Stimulated activated naive CD8-positive, alpha-beta T cell treated with anti-CD3 and anti-CD28 coated beads, Interleukin-15, amount 100 ng/mL, for 72 hours (primary cell): ENCODE data around the gene OSBPL3.

Experiments
- ATAC-seq: fragments of 150-1000 bp; cut with Tn5 transposase; 2 replicates; pipeline ENCODE4 v1.10.0; 2021; ENCODE audit warnings: mild to moderate bottlenecking, moderate library complexity
- DNase-seq, 2 donors: peaks; one replicate each; pipeline ENCODE4 v3.0.0; 2021 to 2022
- H3K27ac Mint-ChIP-seq, 2 donors: one replicate each; pipeline ENCODE4 v1.8.0; 2022; ENCODE audit warnings: mild to moderate bottlenecking in 2 of 2, mixed read lengths in 2 of 2, moderate library complexity in 2 of 2
- H3K27me3 Mint-ChIP-seq: one replicate; pipeline ENCODE4 v1.8.0; 2022; ENCODE audit warnings: mixed read lengths
- H3K4me1 Mint-ChIP-seq: one replicate; pipeline ENCODE4 v1.8.0; 2022; ENCODE audit warnings: mild to moderate bottlenecking, mixed read lengths
- H3K4me3 Mint-ChIP-seq, 2 donors: one replicate each; pipeline ENCODE4 v1.8.0; 2022; ENCODE audit warnings: mild to moderate bottlenecking in 2 of 2, mixed read lengths in 2 of 2, moderate library complexity in 1 of 2
- H3K9me3 Mint-ChIP-seq, 2 donors: one replicate each; pipeline ENCODE4 v1.8.0; 2022; ENCODE audit warnings: mixed read lengths in 2 of 2

The OSBPL3 gene

GRCh38 chr7:24788961-24789576 is 190.9 kb downstream of the OSBPL3 start:
- Mint-ChIP-seq H3K4me3 (no peak overlapping the region), H3K4me1 (peaks cover 10% of the 10 kb centered on the region), H3K27me3 (no peaks in the 10 kb centered on the region), H3K9me3 (peaks cover under 1 to 2% of the 10 kb centered on the region in 2 donors), H3K27ac (peak overlapping the region in 1 of 2 donors; percentile 19)
- DNase-seq (no peak), ATAC-seq (no peak)

- no peak for DNase-seq
- peaks cover 6% of the 10 kb centered on the region for H3K4me1 Mint-ChIP-seq
- H3K9me3 Mint-ChIP-seq: peaks cover 8 to 11% of the 10 kb centered on the region in 2 donors
- no peak overlapping the region for H3K4me3 Mint-ChIP-seq
- no peak for ATAC-seq
- H3K27ac Mint-ChIP-seq: no peak overlapping the region
- no peaks in the 10 kb centered on the region for H3K27me3 Mint-ChIP-seq
Measured at GRCh38 chr7:24788075-24788474, 191.9 kb downstream of the OSBPL3 start.

DNA sequence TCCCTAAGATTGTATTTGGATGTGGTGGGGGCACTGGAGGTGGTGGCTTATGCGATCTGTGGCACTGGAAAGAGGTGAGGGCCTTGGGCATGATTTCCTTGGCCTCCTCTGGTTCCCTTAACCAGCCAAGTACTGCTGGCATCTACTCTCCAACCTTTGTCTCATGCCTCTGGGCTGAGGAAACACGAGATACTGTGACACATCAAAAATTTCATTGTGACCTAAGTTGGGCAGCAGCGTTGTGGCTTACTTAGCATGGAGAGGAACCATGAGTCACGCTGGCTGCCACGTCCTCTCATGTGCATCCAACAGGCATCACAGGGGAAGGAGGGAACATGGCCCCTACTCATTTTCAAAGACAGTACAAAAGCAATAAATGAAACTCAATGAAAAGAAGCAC is 193.0 kb downstream of the OSBPL3 start:
- Mint-ChIP-seq H3K4me3 (no peak overlapping the region), H3K27me3 (no peaks in the 10 kb centered on the region), H3K27ac (no peak overlapping the region), H3K4me1 (peaks cover 6% of the 10 kb centered on the region), H3K9me3 (peaks cover 8 to 11% of the 10 kb centered on the region in 2 donors)
- ATAC-seq (peak; percentile 52), DNase-seq (no peak)

DNA sequence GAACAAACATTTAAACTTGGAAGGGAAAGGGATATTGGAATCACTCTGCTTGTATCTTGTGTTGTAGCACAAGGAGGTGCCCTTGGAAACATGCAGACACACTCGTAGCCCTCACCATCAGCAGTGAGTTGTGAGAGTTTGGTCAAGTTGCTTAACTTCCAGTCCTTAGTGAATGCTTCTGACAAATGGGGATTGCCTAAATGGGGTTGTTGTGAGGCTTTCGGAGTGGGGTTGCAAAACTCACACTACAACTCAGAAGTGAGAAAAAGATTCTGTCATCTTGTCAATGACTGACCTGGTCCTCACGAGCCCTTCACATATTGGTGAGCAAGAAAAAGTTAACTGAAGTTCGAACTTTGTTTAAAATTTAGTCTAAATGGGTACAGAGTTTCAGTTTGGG is 193.7 kb downstream of the OSBPL3 start:
- Mint-ChIP-seq H3K4me3 (no peak overlapping the region), H3K9me3 (peaks cover 8 to 11% of the 10 kb centered on the region in 2 donors), H3K4me1 (peaks cover 6% of the 10 kb centered on the region), H3K27ac (peak overlapping the region in 1 of 2 donors; percentile 34), H3K27me3 (no peaks in the 10 kb centered on the region)
- no peak for DNase-seq
- no peak for ATAC-seq

DNA sequence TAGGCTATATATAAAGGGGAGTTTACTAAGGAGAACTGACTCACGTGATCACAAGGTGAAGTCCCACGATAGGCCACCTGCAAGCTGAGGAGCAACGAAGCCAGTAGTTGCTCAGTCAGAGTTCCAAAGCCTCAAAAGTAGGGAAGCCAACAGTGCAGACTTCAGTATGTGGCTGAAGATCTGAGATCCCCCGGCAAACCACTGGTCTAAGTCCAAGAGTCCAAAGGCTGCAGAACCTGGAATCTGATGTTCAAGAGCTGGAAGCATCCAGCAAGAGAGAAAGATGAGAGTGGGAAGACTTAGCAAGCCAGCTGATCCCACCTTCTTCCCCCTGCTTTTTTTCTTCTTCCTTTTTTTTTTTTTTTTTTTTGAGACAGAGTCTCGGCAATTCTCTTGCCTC is 195.7 kb downstream of the OSBPL3 start:
- peaks cover 8 to 11% of the 10 kb centered on the region in 2 donors for H3K9me3 Mint-ChIP-seq

DNA sequence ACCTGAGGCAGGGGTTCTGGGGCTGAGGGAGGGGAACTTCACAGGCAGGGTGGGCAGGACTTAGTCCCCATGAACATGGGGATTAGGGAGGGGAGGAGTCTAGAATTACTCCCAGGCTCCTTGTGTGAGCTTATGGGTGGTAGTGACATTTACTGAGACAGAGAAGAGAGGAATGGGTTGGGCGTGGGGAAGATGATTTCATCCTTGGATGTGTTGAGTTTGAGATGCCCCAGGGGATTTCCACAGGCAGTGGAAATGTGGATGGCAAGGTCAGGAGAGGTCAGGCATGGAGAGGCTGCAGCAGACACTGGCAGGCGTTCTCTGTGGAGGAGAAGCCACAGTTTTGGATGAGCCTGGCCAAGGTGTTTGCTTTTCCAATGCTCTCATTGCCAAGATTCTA is 196.3 kb downstream of the OSBPL3 start:
- no peak for ATAC-seq
- H3K27ac Mint-ChIP-seq: no peak overlapping the region
- H3K27me3 Mint-ChIP-seq: no peaks in the 10 kb centered on the region
- DNase-seq: no peak
- H3K4me1 Mint-ChIP-seq: peaks cover 6% of the 10 kb centered on the region
- no peak overlapping the region for H3K4me3 Mint-ChIP-seq
- peaks cover 8 to 11% of the 10 kb centered on the region in 2 donors for H3K9me3 Mint-ChIP-seq

More for the DNA sequence above, 195.7 kb downstream of the OSBPL3 start:
- peaks cover 6% of the 10 kb centered on the region for H3K4me1 Mint-ChIP-seq
- H3K27ac Mint-ChIP-seq: no peak overlapping the region
- ATAC-seq (no peak), DNase-seq (no peak)
- no peak overlapping the region for H3K4me3 Mint-ChIP-seq
- no peaks in the 10 kb centered on the region for H3K27me3 Mint-ChIP-seq

DNA sequence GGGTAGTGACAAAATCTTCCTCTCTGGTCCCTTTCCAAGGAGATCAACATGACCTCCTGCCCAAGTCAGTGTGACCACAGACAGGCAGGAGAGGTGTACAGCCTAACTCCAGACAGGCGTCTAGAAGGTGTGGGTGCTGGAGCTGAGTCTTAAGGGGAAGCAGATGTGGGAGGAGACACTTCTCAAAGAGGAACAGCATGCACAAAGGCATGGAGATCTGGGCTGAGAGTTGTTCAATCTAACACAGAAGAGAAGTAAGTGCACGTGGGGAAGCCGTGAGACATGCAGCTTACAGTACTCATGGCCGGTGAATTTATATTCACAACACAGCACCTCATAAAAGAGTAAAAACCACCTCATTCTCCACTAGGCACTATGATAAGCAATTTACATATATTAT is 198.9 kb downstream of the OSBPL3 start:
- Mint-ChIP-seq H3K4me3 (no peak overlapping the region), H3K9me3 (peaks cover 8 to 11% of the 10 kb centered on the region in 2 donors), H3K4me1 (no peaks in the 10 kb centered on the region), H3K27me3 (no peaks in the 10 kb centered on the region), H3K27ac (no peak overlapping the region)
- DNase-seq: no peak
- ATAC-seq: no peak

GRCh38 chr7:24779283-24779655 is 200.7 kb downstream of the OSBPL3 start:
- H3K27ac Mint-ChIP-seq: no peak overlapping the region
- no peak for DNase-seq
- H3K27me3 Mint-ChIP-seq: no peaks in the 10 kb centered on the region
- no peak for ATAC-seq
- H3K4me1 Mint-ChIP-seq: no peaks in the 10 kb centered on the region
- H3K4me3 Mint-ChIP-seq: no peak overlapping the region
- H3K9me3 Mint-ChIP-seq: peaks cover 8 to 10% of the 10 kb centered on the region in 2 donors

DNA sequence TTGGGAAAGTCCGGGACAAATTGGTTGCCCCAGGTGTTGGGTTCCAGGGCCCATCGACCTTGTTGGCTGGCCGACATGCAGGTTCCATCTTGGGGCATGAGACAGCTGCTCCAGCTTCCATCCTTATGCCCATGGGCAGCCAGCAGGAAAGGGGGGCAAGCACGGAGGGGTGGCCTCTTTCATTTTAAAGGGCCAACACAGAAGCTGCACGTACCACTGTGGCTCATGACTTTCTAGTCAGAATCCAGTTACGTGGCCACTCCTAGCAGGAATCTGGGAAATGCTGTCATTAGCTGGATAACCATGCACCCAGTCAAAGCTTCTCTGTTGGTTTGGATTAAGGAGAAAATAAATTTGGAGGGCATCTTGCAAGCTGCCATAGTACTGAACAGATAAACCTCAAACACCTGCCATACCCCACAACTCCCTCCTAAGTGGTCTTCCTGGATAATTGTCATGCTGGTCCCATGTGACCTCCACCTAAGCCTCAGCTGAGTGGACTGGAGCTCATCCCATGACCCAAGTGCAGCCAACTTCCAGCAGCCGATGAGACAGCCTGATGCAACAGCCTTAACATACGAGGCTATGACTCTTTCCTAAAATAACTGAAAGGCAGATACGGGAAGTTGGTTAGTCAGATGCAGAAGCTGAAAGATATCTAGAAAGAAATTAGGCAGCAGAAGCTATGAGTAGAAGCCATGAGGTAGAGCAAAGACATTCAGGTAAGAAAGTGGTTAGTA is 201.3 kb downstream of the OSBPL3 start:
- Mint-ChIP-seq H3K4me3 (no peak overlapping the region), H3K27ac (peak overlapping the region in 1 of 2 donors; percentile 59), H3K4me1 (peaks cover 3% of the 10 kb centered on the region), H3K27me3 (no peaks in the 10 kb centered on the region), H3K9me3 (peaks cover 5% of the 10 kb centered on the region in 2 donors)
- DNase-seq: peak in 1 of 2 donors; percentile 24
- ATAC-seq: peak; percentile 75

DNA sequence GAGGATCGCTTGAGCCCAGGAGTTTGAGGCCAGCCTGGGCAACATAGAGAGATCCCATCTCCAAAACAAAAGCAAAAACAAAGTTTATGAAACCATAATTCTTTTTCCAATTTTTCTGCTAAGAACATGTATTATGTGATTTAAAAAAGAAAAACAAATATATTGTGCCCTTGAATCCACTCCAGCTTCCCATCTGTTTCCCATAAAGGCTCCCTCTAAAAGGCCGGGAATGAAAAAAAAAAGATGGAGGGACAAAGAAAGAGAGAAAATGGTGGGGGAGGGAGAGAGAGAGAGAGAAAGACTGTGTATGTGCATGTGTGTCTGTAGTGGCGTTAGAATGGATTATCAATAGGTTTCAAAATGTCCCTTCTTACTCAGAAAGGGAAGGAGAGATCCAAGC is 202.2 kb downstream of the OSBPL3 start:
- Mint-ChIP-seq H3K9me3 (no peaks in the 10 kb centered on the region), H3K4me1 (peaks cover 8% of the 10 kb centered on the region), H3K4me3 (no peak overlapping the region), H3K27ac (peak overlapping the region in 1 of 2 donors; percentile 54), H3K27me3 (no peaks in the 10 kb centered on the region)
- DNase-seq (no peak), ATAC-seq (no peak)

DNA sequence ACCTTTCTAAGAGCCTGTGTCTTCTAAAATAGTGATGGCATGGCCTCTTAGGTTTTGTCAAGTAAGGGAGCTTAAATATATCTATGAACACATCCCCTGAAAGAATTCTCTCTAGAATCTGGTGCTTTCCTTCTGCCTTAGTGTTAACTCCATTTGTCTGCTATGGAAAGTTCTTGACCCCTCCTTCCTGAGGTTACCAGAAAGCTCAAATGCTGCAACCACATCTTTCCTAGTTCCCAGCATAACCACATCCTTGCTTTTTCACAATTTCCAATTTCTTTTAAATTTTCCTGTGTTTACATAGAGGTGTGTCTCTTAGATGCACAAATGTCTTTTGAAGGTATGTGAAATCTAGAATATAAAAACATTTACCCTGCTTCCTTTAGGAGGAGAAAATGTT is 206.3 kb downstream of the OSBPL3 start:
- H3K27me3 Mint-ChIP-seq: peaks cover 10% of the 10 kb centered on the region
- peak overlapping the region in 1 of 2 donors; percentile 15 for H3K27ac Mint-ChIP-seq
- peaks cover 8 to 9% of the 10 kb centered on the region in 2 donors for H3K9me3 Mint-ChIP-seq
- H3K4me3 Mint-ChIP-seq: no peak overlapping the region
- ATAC-seq (no peak), DNase-seq (no peak)
- peaks cover 19% of the 10 kb centered on the region for H3K4me1 Mint-ChIP-seq

DNA sequence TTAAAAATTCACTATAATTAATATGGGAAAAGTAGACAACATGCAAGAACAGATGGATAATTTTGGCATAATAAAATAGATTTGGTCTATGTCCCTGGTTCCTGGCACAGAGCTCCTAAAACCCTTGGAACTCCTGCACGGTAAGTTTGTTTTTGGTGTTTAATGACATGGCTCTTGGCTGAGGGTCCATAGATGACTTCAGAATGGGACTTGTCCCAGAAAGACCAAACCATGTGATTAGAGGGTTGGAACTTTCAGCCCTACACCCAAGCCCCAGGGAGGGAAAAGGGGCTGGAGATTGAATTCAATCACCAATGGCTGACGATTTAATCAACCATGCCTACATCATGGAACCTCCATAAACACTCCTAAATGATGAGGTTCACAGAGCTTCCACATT is 210.1 kb downstream of the OSBPL3 start:
- DNase-seq (no peak), ATAC-seq (no peak)
- Mint-ChIP-seq H3K9me3 (peaks cover 8 to 9% of the 10 kb centered on the region in 2 donors), H3K4me3 (no peak overlapping the region), H3K27me3 (peaks cover 36% of the 10 kb centered on the region), H3K27ac (no peak overlapping the region), H3K4me1 (peaks cover 19% of the 10 kb centered on the region)

DNA sequence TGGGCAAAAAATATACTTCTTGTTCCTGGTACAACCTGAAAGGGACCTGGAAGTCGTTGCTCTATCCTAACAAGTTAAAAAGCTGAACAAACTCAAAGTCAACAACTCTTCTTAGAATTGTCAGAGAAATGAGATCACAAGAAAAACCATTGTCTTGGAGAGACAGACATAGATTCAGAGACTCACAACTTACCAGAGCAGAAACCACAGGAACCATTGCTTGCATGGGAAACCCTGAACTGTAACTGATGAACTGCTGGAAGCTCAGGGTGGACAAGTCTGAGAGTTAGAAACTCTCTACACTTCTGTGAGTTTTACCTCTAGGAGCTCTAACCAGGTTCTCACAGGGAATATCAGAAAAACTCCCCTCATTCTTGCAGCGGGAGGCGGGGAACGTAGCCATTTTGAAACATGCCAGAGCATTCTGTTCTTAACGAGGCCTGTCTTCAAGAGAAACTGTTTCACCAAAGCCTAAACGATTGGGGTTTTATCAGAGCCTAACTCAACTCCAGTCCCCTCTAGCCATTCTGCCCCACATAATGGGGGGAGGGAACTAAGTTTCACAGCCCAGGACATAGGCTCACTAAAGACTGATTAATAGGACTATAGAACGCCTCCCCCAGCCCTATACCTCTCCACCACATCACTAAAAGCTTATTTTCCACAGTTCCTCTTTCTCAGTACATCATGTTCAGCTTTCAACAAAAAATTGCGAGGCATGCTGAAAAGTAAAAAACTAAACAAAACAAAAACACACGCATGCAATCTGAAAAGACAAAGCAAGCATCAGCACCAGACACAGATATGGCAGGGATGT is 210.8 kb downstream of the OSBPL3 start:
- Mint-ChIP-seq H3K27ac (no peak overlapping the region), H3K4me1 (peaks cover 19% of the 10 kb centered on the region), H3K4me3 (no peak overlapping the region), H3K27me3 (peaks cover 42% of the 10 kb centered on the region), H3K9me3 (peaks cover 8 to 9% of the 10 kb centered on the region in 2 donors)
- DNase-seq (no peak), ATAC-seq (no peak)

- Mint-ChIP-seq H3K27ac (no peak overlapping the region), H3K27me3 (peaks cover 54% of the 10 kb centered on the region), H3K4me1 (peaks cover 16% of the 10 kb centered on the region), H3K4me3 (no peak overlapping the region), H3K9me3 (peaks cover 8 to 9% of the 10 kb centered on the region in 2 donors)
- DNase-seq (no peak), ATAC-seq (no peak)
Measured at GRCh38 chr7:24767878-24768569, 212.0 kb downstream of the OSBPL3 start.

- H3K4me3 Mint-ChIP-seq: no peak overlapping the region
- DNase-seq: no peak
- H3K27me3 Mint-ChIP-seq: peaks cover 66% of the 10 kb centered on the region
- H3K27ac Mint-ChIP-seq: no peak overlapping the region
- no peaks in the 10 kb centered on the region for H3K9me3 Mint-ChIP-seq
- ATAC-seq: no peak
- peaks cover 17% of the 10 kb centered on the region for H3K4me1 Mint-ChIP-seq
Measured at GRCh38 chr7:24764972-24765744, 214.8 kb downstream of the OSBPL3 start.
